HG02840 (cell line): Measurements from ENCODE around the gene FAM50A.
"Not testable (repeated sequence)": the region's sequence is repeated elsewhere in the genome, so short reads cannot be mapped to it uniquely, and the experiment has no call there.

Experiments used
- ATAC-seq: cut with Tn5 transposase; IDR thresholded peaks from one replicate; pipeline ENCODE4 v1.9.1; 2021; ENCODE audit warnings: mild to moderate bottlenecking, moderate library complexity, moderate number of reproducible peaks; ENCODE audit not compliant: unreplicated experiment, low FRiP score

FAM50A gene

DNA sequence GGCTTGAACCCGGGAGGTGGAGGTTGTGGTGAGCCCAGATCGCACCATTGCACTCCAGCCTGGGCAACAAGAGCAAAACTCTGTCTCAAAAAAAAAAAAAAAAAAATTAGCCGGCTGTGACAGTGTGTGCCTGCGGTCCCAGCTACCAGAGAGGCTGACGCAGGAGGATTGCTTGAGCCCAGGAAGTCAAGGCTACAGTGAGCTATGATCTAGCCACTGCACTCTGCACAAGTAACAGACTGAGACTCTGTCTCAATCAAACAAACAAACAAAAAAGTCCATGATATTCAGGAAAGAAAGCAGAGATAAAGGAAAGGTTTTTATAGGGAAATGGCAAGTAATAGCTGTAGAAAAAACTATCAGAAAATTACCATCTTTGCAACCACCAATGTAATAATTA is 37.3 kb downstream of the FAM50A start:
- ATAC-seq = no peak

DNA sequence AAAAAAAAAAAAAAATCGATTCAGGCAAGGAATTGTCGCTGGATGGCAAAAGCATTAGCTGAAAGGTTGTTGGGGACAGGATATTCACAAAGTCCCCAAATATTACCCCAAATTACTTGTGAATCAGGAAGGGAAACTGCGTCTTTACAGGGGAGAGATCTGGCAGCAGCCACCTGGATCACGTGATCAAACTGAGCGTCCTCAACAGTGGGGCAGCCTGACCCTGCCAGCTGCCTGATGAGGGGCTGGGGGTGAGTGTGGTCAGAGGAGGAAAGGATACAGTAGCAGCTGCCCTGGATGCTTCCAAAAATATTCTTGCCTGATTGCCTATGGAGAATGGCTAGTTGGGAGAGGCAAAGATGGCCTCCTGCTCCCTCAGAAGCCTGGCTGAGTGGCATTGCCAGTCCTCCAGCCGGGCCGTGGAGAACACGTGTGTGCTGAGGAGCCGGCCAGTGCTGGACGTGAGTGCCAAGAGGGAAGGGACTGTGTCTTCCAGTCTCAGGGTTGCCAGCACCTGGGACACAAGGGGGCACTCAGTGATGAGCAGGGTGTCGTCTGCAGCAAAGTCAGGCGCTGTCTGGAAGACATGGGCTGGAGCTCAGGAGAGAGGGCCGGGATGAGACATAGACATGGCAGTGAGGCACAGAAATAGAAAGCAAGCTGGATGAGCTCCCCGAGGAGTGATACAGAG is 38.1 kb downstream of the FAM50A start:
- ATAC-seq = no peak

DNA sequence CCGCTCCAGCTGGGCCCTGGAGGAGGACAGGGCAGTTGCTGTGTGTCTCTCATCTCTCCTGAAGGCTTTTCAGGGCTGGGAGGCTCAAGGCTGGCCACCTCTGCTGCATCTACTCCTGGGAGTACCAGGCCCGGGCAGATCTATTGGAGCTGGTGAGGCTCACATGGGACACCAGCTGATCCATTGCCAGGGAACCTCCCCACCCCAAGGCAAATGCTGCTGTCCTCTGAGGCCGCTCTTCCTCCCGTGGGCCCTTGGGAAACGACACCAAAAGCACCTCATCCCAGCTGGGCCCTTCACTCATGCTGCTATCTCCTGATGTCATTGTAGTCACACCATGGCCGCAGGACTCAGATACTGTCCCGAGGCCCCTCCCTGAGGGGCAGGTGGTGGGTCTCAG is 38.8 kb downstream of the FAM50A start:
- no peak for ATAC-seq

GRCh38 chrX:154483325-154483724 is 39.4 kb downstream of the FAM50A start:
- no peak for ATAC-seq

DNA sequence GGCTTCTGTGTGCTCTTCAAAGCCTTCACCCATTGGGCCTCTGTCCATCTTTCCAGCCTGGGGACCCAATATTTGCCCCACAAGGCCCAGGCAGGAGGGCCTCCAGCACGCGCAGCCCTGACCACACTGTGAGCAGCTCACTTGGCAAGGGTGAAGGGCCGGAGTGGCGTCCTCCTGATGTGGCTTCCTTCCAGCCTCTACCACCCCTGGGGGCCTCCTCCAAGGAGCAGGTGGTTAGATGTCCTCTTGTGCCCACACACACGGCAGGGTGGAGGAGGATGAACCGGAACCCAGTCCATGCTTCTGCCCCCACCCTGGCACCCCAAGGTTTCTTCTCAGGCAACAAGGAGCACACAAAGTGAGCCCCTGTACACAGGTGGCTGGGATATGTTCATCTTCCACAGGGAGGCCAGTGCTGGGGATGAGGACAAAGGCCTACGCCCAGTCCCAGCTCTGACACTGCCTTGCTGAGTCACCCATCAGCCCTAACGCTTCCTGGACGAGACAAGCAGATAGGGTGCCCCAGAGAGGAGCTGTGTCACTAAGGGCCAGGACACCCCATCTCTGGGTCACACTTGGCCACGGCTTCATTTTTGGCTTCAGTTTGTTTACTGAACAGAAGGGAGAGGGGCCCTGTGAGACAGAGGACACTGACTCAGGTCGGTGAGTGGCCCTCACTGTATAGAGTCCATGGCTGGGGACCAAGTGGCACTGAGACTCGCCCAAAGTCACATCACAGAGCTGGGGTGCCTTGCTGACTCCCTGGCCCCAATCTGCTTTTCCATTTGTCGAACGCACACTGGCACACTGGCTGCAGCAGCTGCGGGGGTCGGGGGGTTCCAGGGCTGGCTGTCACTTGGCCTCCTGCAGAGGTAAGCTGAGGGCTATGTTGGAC is 40.6 kb downstream of the FAM50A start:
- no peak for ATAC-seq

GRCh38 chrX:154485150-154486051 is 41.5 kb downstream of the FAM50A start:
- ATAC-seq = no peak

GRCh38 chrX:154486052-154486395 is 42.1 kb downstream of the FAM50A start:
- no peak for ATAC-seq

DNA sequence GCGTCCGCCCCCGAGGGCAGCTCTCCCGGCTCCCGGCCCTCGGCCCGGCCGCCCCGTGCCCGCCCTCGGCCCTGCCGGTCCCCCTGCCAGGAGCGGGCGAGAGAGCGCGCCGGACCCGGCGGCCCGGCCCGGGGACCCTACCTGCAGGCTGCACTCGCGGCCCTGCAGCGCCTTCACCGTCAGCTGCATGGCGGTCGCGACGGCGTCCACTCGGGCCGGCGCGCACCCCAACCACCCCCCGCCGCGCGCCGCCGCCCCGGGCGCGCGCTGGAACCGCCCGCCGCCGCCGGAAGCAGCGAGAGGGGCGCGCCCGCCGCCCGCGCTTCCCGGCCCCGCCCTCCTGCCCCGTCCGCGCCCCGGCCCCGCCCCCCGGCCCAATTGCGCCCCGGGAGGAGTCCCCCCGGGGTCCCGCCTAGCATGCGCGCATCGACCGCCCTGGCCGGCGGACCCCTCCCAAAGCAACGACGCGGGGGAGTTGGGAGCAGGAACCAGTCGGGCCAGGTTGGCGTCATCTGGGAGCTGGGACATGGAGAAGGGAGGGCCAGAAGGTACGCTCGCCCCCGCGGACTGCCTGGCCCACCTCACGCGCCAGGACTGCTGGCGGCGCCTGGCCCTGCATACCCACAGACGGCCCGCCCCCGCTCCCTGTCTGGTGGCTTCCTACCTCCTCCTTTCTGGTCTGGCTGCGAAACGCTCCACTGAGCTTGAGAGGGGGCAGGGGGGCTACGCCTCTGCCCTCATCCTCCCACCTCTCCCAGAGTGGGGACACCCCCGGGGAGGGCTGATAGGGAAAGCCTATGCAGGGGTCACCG is 42.7 kb downstream of the FAM50A start, which contains the start of gene UBL4A:
UBL4A (minus strand) TSS at position 220 of the 812 bp plus-strand sequence; CDS start at position 189, 31 bp downstream.
- no peak for ATAC-seq

DNA sequence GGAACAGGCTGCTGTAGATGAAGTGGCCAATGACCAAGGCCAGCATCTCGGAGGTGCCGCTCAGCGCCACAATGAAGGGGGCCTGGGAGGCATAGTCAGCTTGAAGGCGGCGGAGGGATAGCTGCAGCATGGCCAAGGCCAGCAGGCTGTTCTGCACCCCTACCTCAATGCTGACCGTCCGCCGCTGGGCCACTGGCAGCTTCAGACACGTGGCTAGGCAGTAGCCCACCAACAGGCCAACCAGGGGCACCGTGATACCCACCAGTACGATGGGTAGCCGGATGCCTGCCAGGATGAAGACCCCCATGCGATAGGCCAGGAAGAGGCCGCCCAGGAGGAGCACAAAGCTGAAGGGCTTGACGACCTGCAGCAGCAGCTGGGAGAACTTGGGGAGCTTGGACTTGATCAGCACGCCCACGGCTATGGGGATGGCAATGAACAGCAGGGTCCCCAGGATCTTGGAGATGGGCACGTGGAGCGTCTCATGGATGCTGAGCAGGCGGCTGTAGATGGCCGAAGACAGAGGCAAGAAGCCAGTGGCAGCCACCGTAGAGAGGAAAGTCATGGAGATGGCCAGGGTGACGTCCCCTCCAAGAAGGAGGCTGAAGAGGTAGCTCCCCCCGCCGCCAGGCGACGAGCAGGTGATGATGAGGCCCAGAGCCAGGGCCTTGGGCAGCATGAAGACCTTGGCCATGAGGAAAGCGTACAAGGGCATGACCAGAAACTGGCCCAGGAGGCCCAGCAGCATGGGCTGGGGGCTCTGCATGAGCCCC is 43.8 kb downstream of the FAM50A start:
- no peak for ATAC-seq

- ATAC-seq = no peak
Measured at GRCh38 chrX:154488336-154489075, 44.6 kb downstream of the FAM50A start.

GRCh38 chrX:154489182-154489581 is 45.2 kb downstream of the FAM50A start:
- no peak for ATAC-seq

DNA sequence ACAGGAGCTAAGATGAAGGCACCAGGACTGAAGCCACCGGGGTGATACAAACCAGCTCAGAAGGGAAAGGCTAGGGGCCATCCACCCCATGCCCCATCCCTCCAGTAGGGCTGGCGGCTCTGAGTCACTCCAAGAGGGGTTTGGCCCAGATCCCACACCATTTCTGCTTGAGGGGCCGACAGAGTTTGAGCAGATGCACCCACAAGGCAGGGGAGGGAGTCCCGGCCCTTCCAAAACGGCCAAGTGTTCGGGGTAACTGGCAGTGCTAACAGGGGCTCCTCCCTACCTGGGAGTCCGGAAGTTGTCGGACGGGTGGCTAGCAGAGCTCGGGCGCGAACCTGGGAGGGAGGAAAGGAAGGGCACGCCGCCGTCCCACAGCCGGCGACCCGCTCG is 46.1 kb downstream of the FAM50A start:
- ATAC-seq = peak; percentile 9

GRCh38 chrX:154490414-154491083 is 46.6 kb downstream of the FAM50A start, which contains the start of gene SLC10A3:
Gene SLC10A3, minus strand, starts transcription at chrX:154490629. Its CDS starts 1,689 bp downstream, at chrX:154488940.
- ATAC-seq = peak; percentile 71

DNA sequence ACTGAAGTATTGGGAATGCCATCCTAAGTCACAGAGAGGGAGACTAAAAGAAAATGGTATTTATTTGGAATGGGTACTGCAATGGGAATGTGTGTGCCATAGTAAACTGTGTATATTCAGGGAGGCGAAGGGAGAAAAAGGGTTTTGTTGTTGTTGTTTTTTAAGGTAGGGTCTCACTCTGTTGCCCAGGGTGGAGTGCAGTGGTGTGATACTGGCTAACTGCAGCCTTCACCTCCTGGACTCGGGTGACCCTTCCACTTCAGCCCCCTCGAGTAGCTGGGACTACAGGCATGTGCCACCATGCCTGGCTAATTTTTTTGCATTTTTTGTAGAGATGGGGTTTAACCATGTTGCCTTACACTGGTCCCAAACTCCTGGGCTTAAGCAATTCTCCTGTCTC is 50.8 kb downstream of the FAM50A start:
- no peak for ATAC-seq

- no peak for ATAC-seq
Measured at GRCh38 chrX:154495472-154495922, 51.6 kb downstream of the FAM50A start.

- ATAC-seq = not testable (repeated sequence)
Measured at GRCh38 chrX:154496591-154497137, 52.7 kb downstream of the FAM50A start.
